ENCODE results near the gene FTH1. TPM values are rescaled to one million over a fixed set of nuclear protein-coding genes. Genes with fewer than 3 reads are reported as not detected.
A peak's percentile ranks its signal among the peaks of the same experiment; 100 is the strongest.

FTH1 gene
- total RNA-seq, 1 experiment from 2014 or later = 2,484 TPM

- Histone ChIP-seq H3K4me3 (ENCODE audit: low read depth, low read length, poor library complexity, severe bottlenecking) (no peak overlapping the region), H3K36me3 (ENCODE audit: insufficient read depth, low read length, poor library complexity, severe bottlenecking) (no peaks in the 10 kb centered on the region), H3K4me1 (ENCODE audit: insufficient read depth, low read length, poor library complexity, severe bottlenecking) (peaks cover 31% of the 10 kb centered on the region), H3K27ac (ENCODE audit: low read depth, low read length, poor library complexity, severe bottlenecking) (no peak overlapping the region), H3K27me3 (replicated peaks; ENCODE audit: insufficient read depth, low read depth, low read length, poor library complexity) (no peaks in the 10 kb centered on the region), H3K9me3 (ENCODE audit: low read depth, low read length, poor library complexity, severe bottlenecking) (no peaks in the 10 kb centered on the region)
- CTCF ChIA-PET = interaction anchor here (0.6 to 0.7 kb wide), 2 partner anchors 100 to 1038 kb away, joined by 3 to 8 read pairs; no protein-coding TSS in a partner anchor
- POLR2A ChIA-PET (ENCODE audit: low non-redundant PET) = interaction anchor here (0.5 kb wide), 1 partner anchor 27 kb away, joined by 3 read pairs; no protein-coding TSS in a partner anchor
- intact Hi-C loops (cut with micrococcal nuclease; ENCODE audit: unreplicated experiment) = no loop called here
- BruUV-seq (replicated peaks) = no TSS peak
- TF ChIP-seq CTCF (conservative IDR thresholded peaks at IDR 0.05; ENCODE audit: low read depth, low read length) = no peak
- TF ChIP-seq EZH2 (IDR thresholded peaks at IDR 0.05; ENCODE audit: borderline replicate concordance, low read depth, low read length, poor library complexity, severe bottlenecking) = no peak
- DNase-seq (ENCODE audit: low spot score) = no peak
Measured at GRCh38 chr11:61952882-61953281, 14.6 kb downstream of the FTH1 start.

- Histone ChIP-seq H3K36me3 (ENCODE audit: insufficient read depth, low read length, poor library complexity, severe bottlenecking) (no peaks in the 10 kb centered on the region), H3K9me3 (ENCODE audit: low read depth, low read length, poor library complexity, severe bottlenecking) (no peaks in the 10 kb centered on the region), H3K4me1 (ENCODE audit: insufficient read depth, low read length, poor library complexity, severe bottlenecking) (peaks cover 39% of the 10 kb centered on the region), H3K27ac (ENCODE audit: low read depth, low read length, poor library complexity, severe bottlenecking) (no peak overlapping the region), H3K4me3 (ENCODE audit: low read depth, low read length, poor library complexity, severe bottlenecking) (no peak overlapping the region), H3K27me3 (replicated peaks; ENCODE audit: insufficient read depth, low read depth, low read length, poor library complexity) (no peaks in the 10 kb centered on the region)
- ChIA-PET CTCF (interaction anchor here (2.8 to 3.2 kb wide), 2 partner anchors 130 to 156 kb away, joined by 11 to 17 read pairs; no protein-coding TSS in a partner anchor), POLR2A (ENCODE audit: low non-redundant PET) (interaction anchor here (0.5 to 1.1 kb wide), 3 partner anchors 19 to 606 kb away, joined by 3 to 6 read pairs (median 4); no protein-coding TSS in a partner anchor)
- no peak for DNase-seq (ENCODE audit: low spot score)
- intact Hi-C loops (cut with micrococcal nuclease; ENCODE audit: unreplicated experiment) = no loop called here
- BruUV-seq (replicated peaks) = no TSS peak
- TF ChIP-seq CTCF (conservative IDR thresholded peaks at IDR 0.05; ENCODE audit: low read depth, low read length) (no peak), EZH2 (IDR thresholded peaks at IDR 0.05; ENCODE audit: borderline replicate concordance, low read depth, low read length, poor library complexity, severe bottlenecking) (no peak)
Measured at GRCh38 chr11:61951484-61952135, 15.8 kb downstream of the FTH1 start.

- Histone ChIP-seq H3K9me3 (ENCODE audit: low read depth, low read length, poor library complexity, severe bottlenecking) (no peaks in the 10 kb centered on the region), H3K36me3 (ENCODE audit: insufficient read depth, low read length, poor library complexity, severe bottlenecking) (no peaks in the 10 kb centered on the region), H3K27ac (ENCODE audit: low read depth, low read length, poor library complexity, severe bottlenecking) (peak within 1 kb of the TSS; percentile 99), H3K4me3 (ENCODE audit: low read depth, low read length, poor library complexity, severe bottlenecking) (peak within 1 kb of the TSS; percentile 11), H3K4me1 (ENCODE audit: insufficient read depth, low read length, poor library complexity, severe bottlenecking) (peaks cover 39% of the 10 kb centered on the region), H3K27me3 (replicated peaks; ENCODE audit: insufficient read depth, low read depth, low read length, poor library complexity) (no peaks in the 10 kb centered on the region)
- CTCF ChIA-PET = interaction anchor here (2.8 to 7.4 kb wide), 3 partner anchors 53 to 158 kb away, joined by 11 to 157 read pairs (median 17); no protein-coding TSS in a partner anchor
- BruUV-seq (replicated peaks) = TSS peak; percentile 84
- TF ChIP-seq EZH2 (IDR thresholded peaks at IDR 0.05; ENCODE audit: borderline replicate concordance, low read depth, low read length, poor library complexity, severe bottlenecking) = no peak
- TF ChIP-seq CTCF (conservative IDR thresholded peaks at IDR 0.05; ENCODE audit: low read depth, low read length) = no peak
- intact Hi-C loops (cut with micrococcal nuclease; ENCODE audit: unreplicated experiment) = no loop called here
- no peak for DNase-seq (ENCODE audit: low spot score)
- POLR2A ChIA-PET (ENCODE audit: low non-redundant PET) = interaction anchor here (0.6 to 1.3 kb wide), 6 partner anchors 8 to 144 kb away, joined by 4 to 28 read pairs (median 6); partner anchors contain the start of gene FTH1
Measured at GRCh38 chr11:61950035-61950547, 17.3 kb downstream of the FTH1 start, which contains the start of gene BEST1. Gene BEST1, plus strand, starts transcription at chr11:61950351. Its CDS starts 1,456 bp downstream, at chr11:61951807.
